K562 (cell line): Measurements from ENCODE around the gene SH3BP5. TPM values are rescaled to one million over a fixed set of nuclear protein-coding genes. Genes with fewer than 3 reads are reported as not detected.

Experiments
- CCNT2 ChIP-seq: IDR thresholded peaks from 2 replicates; pipeline ENCODE4 v1.6.1; 2011; ENCODE audit warnings: borderline replicate concordance, low read depth, mild to moderate bottlenecking, moderate library complexity, mixed read lengths, low read length; ENCODE audit not compliant: insufficient read length; ENCODE audit errors: extremely low read depth
- MAFF ChIP-seq: IDR thresholded peaks from 2 replicates; pipeline ENCODE4 v1.6.1; 2012; ENCODE audit warnings: low read length, improper control_type of control experiment
- NR3C1 ChIP-seq: sonication (generic); formaldehyde crosslinking; IDR thresholded peaks from 2 replicates; pipeline ENCODE4 v1.8.1; 2022; ENCODE audit warnings: missing genetic modification reagents
- RUNX1 ChIP-seq: sonication (generic); IDR thresholded peaks from 2 replicates; pipeline ENCODE4 v1.6.1; 2016; ENCODE audit warnings: antibody characterized with exemption, low read depth
- STAG1 ChIP-seq: sonication (generic); formaldehyde crosslinking; IDR thresholded peaks from 2 replicates; pipeline ENCODE4 v1.5.0; 2020; ENCODE audit warnings: missing genetic modification reagents, borderline replicate concordance
- TCF7 ChIP-seq: sonication (generic); IDR thresholded peaks from 2 replicates; pipeline ENCODE4 v1.6.1; 2016; ENCODE audit warnings: antibody characterized with exemption, borderline replicate concordance
- U2AF1 ChIP-seq: fragments of 200-400 bp; formaldehyde crosslinking; optimal IDR thresholded peaks from 2 replicates; pipeline ENCODE3; 2017; ENCODE audit warnings: mild to moderate bottlenecking, low read depth, low read length, moderate library complexity
- XRCC3 ChIP-seq: fragments of 450-650 bp; IDR thresholded peaks from 2 replicates; pipeline ENCODE4 v1.6.1; 2017; ENCODE audit warnings: mild to moderate bottlenecking, moderate library complexity
- ZNF263 ChIP-seq: sonication (generic); formaldehyde crosslinking; IDR thresholded peaks from 2 replicates; pipeline ENCODE4 v1.8.0; 2022; ENCODE audit warnings: mild to moderate bottlenecking, missing genetic modification reagents, borderline replicate concordance
- ZNF583 ChIP-seq: fragments of 250-450 bp; sonication (Bioruptor Pico); IDR thresholded peaks from 2 replicates; pipeline ENCODE4 v1.4.0; 2020
- polyA plus RNA-seq, 8 experiments: library from polyadenylated mRNA; depleted of rRNA in 4 of 8; stranded (reverse) in 5 of 8; unstranded in 3 of 8; fragments of >200 nt; fragmentation: Nextera tagmentation in 2 of 8; fragmentation: Illumina TruSeq in 1 of 8; extraction: Ambion mirVana in 2 of 8; extraction: Trizol in 1 of 8; gene quantifications; 2 replicates each; pipeline versions ENCODE4 v1.2.1 to v1.2.3, GENCODE V29; 2011 to 2014; ENCODE audit warnings: inconsistent platforms in 1 of 8, missing spikeins in 1 of 8
- total RNA-seq, 7 experiments: library from RNA; depleted of rRNA in 6 of 7; stranded (reverse); fragments of >200 nt in 6 of 7; fragmentation: Illumina TruSeq in 2 of 7; extraction: Trizol in 2 of 7; gene quantifications; 2 replicates each; pipeline versions ENCODE4 v1.2.1 to v1.2.3, GENCODE V29; 2011 to 2021; ENCODE audit warnings: low replicate concordance in 1 of 7
- TF ChIP-seq, protein P1 (sequence below): sonication (generic); formaldehyde crosslinking; IDR thresholded peaks from 2 replicates; pipeline ENCODE4 v1.8.0; 2022; ENCODE audit warnings: mild to moderate bottlenecking, low read depth, missing genetic modification reagents
- TF ChIP-seq, protein P2 (sequence below): fragments of 250-450 bp; sonication (Bioruptor Pico); IDR thresholded peaks from 2 replicates; pipeline ENCODE4 v1.5.0; 2021
- TF ChIP-seq, protein P3 (sequence below): fragments of 200-800 bp; sonication (Bioruptor generic); IDR thresholded peaks from 2 replicates; pipeline ENCODE4 v1.6.1; 2017; ENCODE audit warnings: missing genetic modification characterization, missing compliant biosample characterization
- TF ChIP-seq, protein P4 (sequence below): fragments of 450-650 bp; IDR thresholded peaks from 2 replicates; pipeline ENCODE4 v1.6.1; 2016; ENCODE audit warnings: antibody characterized with exemption
- TF ChIP-seq, protein P5 (sequence below): conservative IDR thresholded peaks from 2 replicates; pipeline ENCODE4 v1.6.1; 2011; ENCODE audit warnings: low read depth, mild to moderate bottlenecking, low read length; ENCODE audit not compliant: control insufficient read depth
- TF ChIP-seq, protein P6 (sequence below): sonication (generic); formaldehyde crosslinking; IDR thresholded peaks from 2 replicates; pipeline ENCODE4 v1.8.0; 2023; ENCODE audit warnings: mild to moderate bottlenecking, missing genetic modification reagents

Gene SH3BP5
- total and polyA plus RNA-seq, 9 of the 15 experiments (the other 6 are each of a cell fraction or from before 2014, with no cell fraction given) = 2.9 to 29.0 (median 14.9) TPM

DNA sequence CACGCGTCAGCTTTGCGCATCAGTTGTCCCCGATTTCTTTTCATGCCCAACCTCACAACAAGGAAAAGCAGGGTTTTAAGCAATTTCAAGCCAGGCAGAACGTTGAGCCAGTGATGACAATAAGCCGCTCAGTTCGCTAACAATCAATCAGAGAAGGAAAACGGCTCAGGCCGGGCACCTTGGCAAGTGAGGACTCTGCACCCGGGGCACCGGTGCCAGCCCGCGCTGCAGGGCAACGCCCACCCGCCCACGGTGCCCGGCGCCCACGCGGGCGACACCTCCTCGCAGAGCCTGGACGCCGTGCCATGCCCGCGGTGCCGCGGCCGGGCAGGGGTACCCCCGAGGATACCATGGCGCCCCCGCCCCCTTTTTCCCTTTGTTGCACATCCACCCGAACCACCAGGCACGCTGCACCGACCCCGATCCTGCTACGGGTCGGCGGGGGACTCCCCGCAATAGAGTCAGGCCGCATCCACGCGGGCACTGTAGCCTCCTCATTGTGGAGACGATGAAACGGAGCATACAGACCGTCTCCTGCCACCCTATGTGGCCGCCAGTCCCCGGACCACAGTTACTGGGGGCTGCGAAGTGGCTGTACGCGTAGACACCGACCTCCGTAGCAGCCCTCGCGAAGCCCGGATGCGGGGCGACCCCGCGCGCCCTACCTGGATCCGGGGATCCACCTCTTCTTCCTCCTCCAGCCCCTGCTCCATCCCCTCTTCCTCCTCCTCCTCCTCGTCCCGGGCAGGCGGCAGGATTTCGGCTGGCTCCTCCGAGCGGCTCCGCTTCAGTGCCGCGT, 581 bp downstream of the SH3BP5 start (continued):
- TF ChIP-seq, protein P1, sequence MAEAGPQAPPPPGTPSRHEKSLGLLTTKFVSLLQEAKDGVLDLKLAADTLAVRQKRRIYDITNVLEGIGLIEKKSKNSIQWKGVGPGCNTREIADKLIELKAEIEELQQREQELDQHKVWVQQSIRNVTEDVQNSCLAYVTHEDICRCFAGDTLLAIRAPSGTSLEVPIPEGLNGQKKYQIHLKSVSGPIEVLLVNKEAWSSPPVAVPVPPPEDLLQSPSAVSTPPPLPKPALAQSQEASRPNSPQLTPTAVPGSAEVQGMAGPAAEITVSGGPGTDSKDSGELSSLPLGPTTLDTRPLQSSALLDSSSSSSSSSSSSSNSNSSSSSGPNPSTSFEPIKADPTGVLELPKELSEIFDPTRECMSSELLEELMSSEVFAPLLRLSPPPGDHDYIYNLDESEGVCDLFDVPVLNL (CRISPR knock-in tag) = peak; percentile 42; the same call in 1 of the 2 replicates
- TF ChIP-seq RUNX1 (0 out of 2 replicates have a peak, but pooled peaks have one; percentile 50), ZNF583 (0 out of 2 replicates have a peak, but pooled peaks have one; percentile 23), MAFF (no peak), CCNT2 (peak; percentile 30), NR3C1 (0 out of 2 replicates have a peak, but pooled peaks have one; percentile 67), ZNF263 (0 out of 2 replicates have a peak, but pooled peaks have one; percentile 78), U2AF1 (no peak), TCF7 (0 out of 2 replicates have a peak, but pooled peaks have one; percentile 37), STAG1 (CRISPR knock-in tag) (0 out of 2 replicates have a peak, but pooled peaks have one; percentile 44), XRCC3 (no peak)
- TF ChIP-seq, protein P2, sequence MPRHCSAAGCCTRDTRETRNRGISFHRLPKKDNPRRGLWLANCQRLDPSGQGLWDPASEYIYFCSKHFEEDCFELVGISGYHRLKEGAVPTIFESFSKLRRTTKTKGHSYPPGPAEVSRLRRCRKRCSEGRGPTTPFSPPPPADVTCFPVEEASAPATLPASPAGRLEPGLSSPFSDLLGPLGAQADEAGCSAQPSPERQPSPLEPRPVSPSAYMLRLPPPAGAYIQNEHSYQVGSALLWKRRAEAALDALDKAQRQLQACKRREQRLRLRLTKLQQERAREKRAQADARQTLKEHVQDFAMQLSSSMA (CRISPR knock-in tag) = 0 out of 2 replicates have a peak, but pooled peaks have one; percentile 28
- TF ChIP-seq, protein P3, sequence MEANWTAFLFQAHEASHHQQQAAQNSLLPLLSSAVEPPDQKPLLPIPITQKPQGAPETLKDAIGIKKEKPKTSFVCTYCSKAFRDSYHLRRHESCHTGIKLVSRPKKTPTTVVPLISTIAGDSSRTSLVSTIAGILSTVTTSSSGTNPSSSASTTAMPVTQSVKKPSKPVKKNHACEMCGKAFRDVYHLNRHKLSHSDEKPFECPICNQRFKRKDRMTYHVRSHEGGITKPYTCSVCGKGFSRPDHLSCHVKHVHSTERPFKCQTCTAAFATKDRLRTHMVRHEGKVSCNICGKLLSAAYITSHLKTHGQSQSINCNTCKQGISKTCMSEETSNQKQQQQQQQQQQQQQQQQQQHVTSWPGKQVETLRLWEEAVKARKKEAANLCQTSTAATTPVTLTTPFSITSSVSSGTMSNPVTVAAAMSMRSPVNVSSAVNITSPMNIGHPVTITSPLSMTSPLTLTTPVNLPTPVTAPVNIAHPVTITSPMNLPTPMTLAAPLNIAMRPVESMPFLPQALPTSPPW = 0 out of 2 replicates have a peak, but pooled peaks have one; percentile 5
- TF ChIP-seq, protein P4, sequence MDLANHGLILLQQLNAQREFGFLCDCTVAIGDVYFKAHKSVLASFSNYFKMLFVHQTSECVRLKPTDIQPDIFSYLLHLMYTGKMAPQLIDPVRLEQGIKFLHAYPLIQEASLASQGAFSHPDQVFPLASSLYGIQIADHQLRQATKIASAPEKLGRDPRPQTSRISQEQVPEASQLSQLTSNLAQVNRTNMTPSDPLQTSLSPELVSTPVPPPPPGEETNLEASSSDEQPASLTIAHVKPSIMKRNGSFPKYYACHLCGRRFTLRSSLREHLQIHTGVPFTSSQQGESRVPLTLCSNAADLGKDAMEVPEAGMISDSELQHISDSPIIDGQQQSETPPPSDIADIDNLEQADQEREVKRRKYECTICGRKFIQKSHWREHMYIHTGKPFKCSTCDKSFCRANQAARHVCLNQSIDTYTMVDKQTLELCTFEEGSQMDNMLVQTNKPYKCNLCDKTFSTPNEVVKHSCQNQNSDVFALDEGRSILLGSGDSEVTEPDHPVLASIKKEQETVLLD = 0 out of 2 replicates have a peak, but pooled peaks have one; percentile 10
- TF ChIP-seq, protein P5, sequence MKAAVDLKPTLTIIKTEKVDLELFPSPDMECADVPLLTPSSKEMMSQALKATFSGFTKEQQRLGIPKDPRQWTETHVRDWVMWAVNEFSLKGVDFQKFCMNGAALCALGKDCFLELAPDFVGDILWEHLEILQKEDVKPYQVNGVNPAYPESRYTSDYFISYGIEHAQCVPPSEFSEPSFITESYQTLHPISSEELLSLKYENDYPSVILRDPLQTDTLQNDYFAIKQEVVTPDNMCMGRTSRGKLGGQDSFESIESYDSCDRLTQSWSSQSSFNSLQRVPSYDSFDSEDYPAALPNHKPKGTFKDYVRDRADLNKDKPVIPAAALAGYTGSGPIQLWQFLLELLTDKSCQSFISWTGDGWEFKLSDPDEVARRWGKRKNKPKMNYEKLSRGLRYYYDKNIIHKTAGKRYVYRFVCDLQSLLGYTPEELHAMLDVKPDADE = peak; percentile 53; the same call in 1 of the 2 replicates
- TF ChIP-seq, protein P6, sequence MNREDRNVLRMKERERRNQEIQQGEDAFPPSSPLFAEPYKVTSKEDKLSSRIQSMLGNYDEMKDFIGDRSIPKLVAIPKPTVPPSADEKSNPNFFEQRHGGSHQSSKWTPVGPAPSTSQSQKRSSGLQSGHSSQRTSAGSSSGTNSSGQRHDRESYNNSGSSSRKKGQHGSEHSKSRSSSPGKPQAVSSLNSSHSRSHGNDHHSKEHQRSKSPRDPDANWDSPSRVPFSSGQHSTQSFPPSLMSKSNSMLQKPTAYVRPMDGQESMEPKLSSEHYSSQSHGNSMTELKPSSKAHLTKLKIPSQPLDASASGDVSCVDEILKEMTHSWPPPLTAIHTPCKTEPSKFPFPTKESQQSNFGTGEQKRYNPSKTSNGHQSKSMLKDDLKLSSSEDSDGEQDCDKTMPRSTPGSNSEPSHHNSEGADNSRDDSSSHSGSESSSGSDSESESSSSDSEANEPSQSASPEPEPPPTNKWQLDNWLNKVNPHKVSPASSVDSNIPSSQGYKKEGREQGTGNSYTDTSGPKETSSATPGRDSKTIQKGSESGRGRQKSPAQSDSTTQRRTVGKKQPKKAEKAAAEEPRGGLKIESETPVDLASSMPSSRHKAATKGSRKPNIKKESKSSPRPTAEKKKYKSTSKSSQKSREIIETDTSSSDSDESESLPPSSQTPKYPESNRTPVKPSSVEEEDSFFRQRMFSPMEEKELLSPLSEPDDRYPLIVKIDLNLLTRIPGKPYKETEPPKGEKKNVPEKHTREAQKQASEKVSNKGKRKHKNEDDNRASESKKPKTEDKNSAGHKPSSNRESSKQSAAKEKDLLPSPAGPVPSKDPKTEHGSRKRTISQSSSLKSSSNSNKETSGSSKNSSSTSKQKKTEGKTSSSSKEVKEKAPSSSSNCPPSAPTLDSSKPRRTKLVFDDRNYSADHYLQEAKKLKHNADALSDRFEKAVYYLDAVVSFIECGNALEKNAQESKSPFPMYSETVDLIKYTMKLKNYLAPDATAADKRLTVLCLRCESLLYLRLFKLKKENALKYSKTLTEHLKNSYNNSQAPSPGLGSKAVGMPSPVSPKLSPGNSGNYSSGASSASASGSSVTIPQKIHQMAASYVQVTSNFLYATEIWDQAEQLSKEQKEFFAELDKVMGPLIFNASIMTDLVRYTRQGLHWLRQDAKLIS (CRISPR knock-in tag) = 0 out of 2 replicates have a peak, but pooled peaks have one; percentile 14
